IPS-15b (cell line): ENCODE data around the gene TTLL8.

Experiments
- H3K27me3 ChIP-seq: one replicate; pipeline ENCODE4 v1.6.1; 2013; ENCODE audit warnings: low read length; ENCODE audit not compliant: control insufficient read depth, insufficient read depth
- H3K36me3 ChIP-seq: one replicate; pipeline ENCODE4 v1.6.1; 2013; ENCODE audit warnings: low read length; ENCODE audit not compliant: control insufficient read depth, insufficient read depth
- H3K4me1 ChIP-seq: one replicate; pipeline ENCODE4 v1.6.1; 2013; ENCODE audit warnings: mild to moderate bottlenecking, low read length; ENCODE audit not compliant: control insufficient read depth, insufficient read depth
- H3K4me3 ChIP-seq: one replicate; pipeline ENCODE4 v1.5.1; 2013; ENCODE audit warnings: low read depth, low read length
- H3K9ac ChIP-seq: one replicate; pipeline ENCODE4 v1.6.1; 2013; ENCODE audit warnings: low read depth, mild to moderate bottlenecking, low read length
- H3K9me3 ChIP-seq: one replicate; pipeline ENCODE4 v1.6.1; 2013; ENCODE audit warnings: mild to moderate bottlenecking, low read length; ENCODE audit not compliant: control insufficient read depth, insufficient read depth

The TTLL8 gene

GRCh38 chr22:50058061-50058905 lies at the start of gene TTLL8:
TTLL8 (minus strand) TSS chr22:50058298.
- Histone ChIP-seq H3K9me3 (no peaks in the 10 kb centered on the region), H3K9ac (no peak within 1 kb of the TSS), H3K36me3 (no peaks in the 10 kb centered on the region), H3K4me1 (peaks cover 3% of the 10 kb centered on the region), H3K27me3 (peaks cover 5% of the 10 kb centered on the region), H3K4me3 (peak within 1 kb of the TSS; percentile 58)

GRCh38 chr22:50107529-50107928 lies 49.4 kb upstream of the TTLL8 start:
- Histone ChIP-seq H3K36me3 (no peaks in the 10 kb centered on the region), H3K9ac (no peak overlapping the region), H3K27me3 (no peaks in the 10 kb centered on the region), H3K4me3 (no peak overlapping the region), H3K9me3 (no peaks in the 10 kb centered on the region), H3K4me1 (peaks cover 3% of the 10 kb centered on the region)

- no peaks in the 10 kb centered on the region for H3K36me3 ChIP-seq
- H3K9ac ChIP-seq, result no peak overlapping the region
- H3K9me3 ChIP-seq, result no peaks in the 10 kb centered on the region
- H3K4me1 ChIP-seq, result no peaks in the 10 kb centered on the region
- H3K27me3 ChIP-seq, result no peaks in the 10 kb centered on the region
- no peak overlapping the region for H3K4me3 ChIP-seq
These were observed 47.4 kb upstream of the TTLL8 start for GRCh38 chr22:50105208-50106100.

GRCh38 chr22:50104141-50104544 lies 46.0 kb upstream of the TTLL8 start:
- no peak overlapping the region for H3K9ac ChIP-seq
- no peaks in the 10 kb centered on the region for H3K9me3 ChIP-seq
- H3K27me3 ChIP-seq, result no peaks in the 10 kb centered on the region
- no peak overlapping the region for H3K4me3 ChIP-seq
- H3K36me3 ChIP-seq, result no peaks in the 10 kb centered on the region
- H3K4me1 ChIP-seq, result no peaks in the 10 kb centered on the region

GRCh38 chr22:50102946-50103345 lies 44.8 kb upstream of the TTLL8 start:
- Histone ChIP-seq H3K27me3 (no peaks in the 10 kb centered on the region), H3K4me1 (no peaks in the 10 kb centered on the region), H3K36me3 (no peaks in the 10 kb centered on the region), H3K9me3 (no peaks in the 10 kb centered on the region), H3K9ac (no peak overlapping the region), H3K4me3 (no peak overlapping the region)

- H3K36me3 ChIP-seq, result no peaks in the 10 kb centered on the region
- H3K4me1 ChIP-seq, result no peaks in the 10 kb centered on the region
- no peaks in the 10 kb centered on the region for H3K9me3 ChIP-seq
- H3K27me3 ChIP-seq, result no peaks in the 10 kb centered on the region
- H3K4me3 ChIP-seq, result no peak overlapping the region
- H3K9ac ChIP-seq, result no peak overlapping the region
These were observed 43.9 kb upstream of the TTLL8 start for GRCh38 chr22:50101870-50102565.

- H3K4me3 ChIP-seq, result no peak overlapping the region
- no peaks in the 10 kb centered on the region for H3K27me3 ChIP-seq
- no peak overlapping the region for H3K9ac ChIP-seq
- no peaks in the 10 kb centered on the region for H3K36me3 ChIP-seq
- no peaks in the 10 kb centered on the region for H3K4me1 ChIP-seq
- no peaks in the 10 kb centered on the region for H3K9me3 ChIP-seq
These were observed 40.0 kb upstream of the TTLL8 start for GRCh38 chr22:50098052-50098451.

- peaks cover 2% of the 10 kb centered on the region for H3K27me3 ChIP-seq
These were observed 34.2 kb upstream of the TTLL8 start for GRCh38 chr22:50092342-50092741.

GRCh38 chr22:50091092-50091768 lies 33.1 kb upstream of the TTLL8 start:
- no peaks in the 10 kb centered on the region for H3K9me3 ChIP-seq
- no peaks in the 10 kb centered on the region for H3K4me1 ChIP-seq
- no peaks in the 10 kb centered on the region for H3K36me3 ChIP-seq
- no peak overlapping the region for H3K4me3 ChIP-seq
- peaks cover 2% of the 10 kb centered on the region for H3K27me3 ChIP-seq
- H3K9ac ChIP-seq, result no peak overlapping the region

More at GRCh38 chr22:50092342-50092741, 34.2 kb upstream of the TTLL8 start:
- no peaks in the 10 kb centered on the region for H3K9me3 ChIP-seq
- H3K9ac ChIP-seq, result no peak overlapping the region
- H3K4me3 ChIP-seq, result no peak overlapping the region
- H3K36me3 ChIP-seq, result no peaks in the 10 kb centered on the region
- H3K4me1 ChIP-seq, result no peaks in the 10 kb centered on the region

GRCh38 chr22:50090412-50090714 lies 32.3 kb upstream of the TTLL8 start:
- no peak overlapping the region for H3K9ac ChIP-seq
- no peak overlapping the region for H3K4me3 ChIP-seq
- no peaks in the 10 kb centered on the region for H3K36me3 ChIP-seq
- peaks cover 2% of the 10 kb centered on the region for H3K27me3 ChIP-seq
- H3K4me1 ChIP-seq, result no peaks in the 10 kb centered on the region
- H3K9me3 ChIP-seq, result no peaks in the 10 kb centered on the region

- H3K4me3 ChIP-seq, result no peak within 1 kb of the TSS
- no peaks in the 10 kb centered on the region for H3K36me3 ChIP-seq
- H3K27me3 ChIP-seq, result peaks cover 2% of the 10 kb centered on the region
- no peaks in the 10 kb centered on the region for H3K4me1 ChIP-seq
- H3K9ac ChIP-seq, result no peak within 1 kb of the TSS
- H3K9me3 ChIP-seq, result no peaks in the 10 kb centered on the region
These were observed 31.7 kb upstream of the TTLL8 start, which contains the start of gene MOV10L1 for GRCh38 chr22:50089682-50090411. MOV10L1 (plus strand) TSS chr22:50090006; CDS start chr22:50090089, 83 bp downstream.
